Keratinocyte (primary cell): ENCODE results near the gene MRPS18B. TPM values are rescaled to one million over a fixed set of nuclear protein-coding genes. Genes with fewer than 3 reads are reported as not detected.

Source experiments
- DNase-seq: peaks from one replicate; pipeline ENCODE4 v3.0.0-alpha.2; 2011; ENCODE audit warnings: low read depth, missing footprints, low spot score
- FAIRE-seq: peaks from 2 replicates; lab custom pipeline; 2011; peaks lifted over from hg19 to GRCh38; lab: Jason Lieb, UNC
- H2AFZ ChIP-seq: 2 replicates; pipeline ENCODE4 v1.6.0; 2012; ENCODE audit warnings: low read length, control low read depth, inconsistent platforms; ENCODE audit not compliant: control insufficient read depth
- H3K27ac ChIP-seq: 2 replicates; pipeline ENCODE4 v1.5.1; 2011; ENCODE audit warnings: low read length; ENCODE audit not compliant: control insufficient read depth, insufficient read depth
- H3K27me3 ChIP-seq: 3 replicates; pipeline ENCODE4 v1.6.0; 2011; ENCODE audit warnings: low read length; ENCODE audit not compliant: control insufficient read depth, insufficient read depth; ENCODE audit errors: extremely low read depth
- H3K36me3 ChIP-seq, 2 experiments: 2 replicates in 1 of 2; 3 replicates in 1 of 2; pipeline ENCODE4 v1.5.1; 2011; ENCODE audit warnings: low read length in 2 of 2, mild to moderate bottlenecking in 1 of 2; ENCODE audit not compliant: control insufficient read depth in 2 of 2, insufficient read depth in 2 of 2; ENCODE audit errors: extremely low read depth in 1 of 2
- H3K4me1 ChIP-seq: 3 replicates; pipeline ENCODE4 v1.5.1; 2011; ENCODE audit warnings: low read length; ENCODE audit not compliant: control insufficient read depth, insufficient read depth; ENCODE audit errors: extremely low read depth
- H3K4me2 ChIP-seq: 3 replicates; pipeline ENCODE4 v1.6.0; 2011; ENCODE audit warnings: low read depth, low read length; ENCODE audit not compliant: control insufficient read depth, insufficient read depth; ENCODE audit errors: extremely low read depth
- H3K4me3 ChIP-seq, 3 experiments: fragments of 200-600 bp in 1 of 3; sonication (generic) in 1 of 3; 2 replicates in 2 of 3; 3 replicates in 1 of 3; pipeline ENCODE4 v1.5.1; 2011 to 2016; ENCODE audit warnings: low read length in 3 of 3, mild to moderate bottlenecking in 3 of 3, control low read depth in 2 of 3, inconsistent platforms in 1 of 3, low read depth in 1 of 3, mixed read lengths in 1 of 3, mixed run types in 1 of 3, moderate library complexity in 1 of 3; ENCODE audit not compliant: control insufficient read depth in 2 of 3, insufficient read depth in 2 of 3; ENCODE audit errors: extremely low read depth in 1 of 3
- H3K79me2 ChIP-seq: 2 replicates; pipeline ENCODE4 v1.6.0; 2012; ENCODE audit warnings: low read length; ENCODE audit not compliant: control insufficient read depth, insufficient read depth
- H3K9ac ChIP-seq: 3 replicates; pipeline ENCODE4 v1.6.0; 2011; ENCODE audit warnings: low read length; ENCODE audit not compliant: control insufficient read depth, insufficient read depth; ENCODE audit errors: extremely low read depth
- H3K9me1 ChIP-seq: 3 replicates; pipeline ENCODE4 v1.6.0; 2011; ENCODE audit warnings: low read length; ENCODE audit not compliant: control insufficient read depth, insufficient read depth; ENCODE audit errors: extremely low read depth
- H3K9me3 ChIP-seq: 2 replicates; pipeline ENCODE4 v1.5.1; 2012; ENCODE audit warnings: low read depth, low read length; ENCODE audit not compliant: control insufficient read depth
- H4K20me1 ChIP-seq: 3 replicates; pipeline ENCODE4 v1.6.0; 2011; ENCODE audit warnings: low read length; ENCODE audit not compliant: control insufficient read depth, insufficient read depth; ENCODE audit errors: extremely low read depth
- EZH2 ChIP-seq: IDR thresholded peaks from one replicate; pipeline ENCODE4 v1.6.1; 2012; ENCODE audit warnings: inconsistent platforms, mild to moderate bottlenecking, low read length, moderate library complexity
- dilution Hi-C: fragments of 300-500 bp; cut with MboI; formaldehyde crosslinking; loops from one replicate; pipeline ENCODE4 v1.7.0; 2020; ENCODE audit warnings: low sequenced_read_pairs; ENCODE audit not compliant: extremely low pct_ligation_motif_present
- polyA plus RNA-seq, 5 experiments: library from polyadenylated mRNA; depleted of rRNA in 3 of 5; stranded (reverse) in 3 of 5; stranded (forward) in 1 of 5; unstranded in 1 of 5; fragments of >200 nt; gene quantifications; 1 replicate in 1 of 5; 2 replicates in 3 of 5; 3 replicates in 1 of 5; pipeline versions ENCODE4 v1.2.1 to v1.2.3, GENCODE V29; 2011 to 2012; ENCODE audit warnings: missing spikeins in 2 of 5, low read depth in 1 of 5, low replicate concordance in 1 of 5
- TF ChIP-seq, protein P1 (sequence below), 3 experiments: IDR thresholded peaks in 1 of 3; conservative IDR thresholded peaks in 1 of 3; optimal IDR thresholded peaks in 1 of 3; 2 replicates in 2 of 3; 3 replicates in 1 of 3; pipeline versions ENCODE3 to v1.5.1; 2011; ENCODE audit warnings: low read length in 3 of 3, mild to moderate bottlenecking in 3 of 3, moderate library complexity in 2 of 3, control low read depth in 1 of 3, inconsistent platforms in 1 of 3; ENCODE audit not compliant: insufficient read depth in 2 of 3; ENCODE audit errors: extremely low read depth in 1 of 3

Gene MRPS18B
- polyA plus RNA-seq, 1 donor (not counting 4 experiments of a cell fraction or from before 2014, with no cell fraction given), result 55.0 TPM

DNA sequence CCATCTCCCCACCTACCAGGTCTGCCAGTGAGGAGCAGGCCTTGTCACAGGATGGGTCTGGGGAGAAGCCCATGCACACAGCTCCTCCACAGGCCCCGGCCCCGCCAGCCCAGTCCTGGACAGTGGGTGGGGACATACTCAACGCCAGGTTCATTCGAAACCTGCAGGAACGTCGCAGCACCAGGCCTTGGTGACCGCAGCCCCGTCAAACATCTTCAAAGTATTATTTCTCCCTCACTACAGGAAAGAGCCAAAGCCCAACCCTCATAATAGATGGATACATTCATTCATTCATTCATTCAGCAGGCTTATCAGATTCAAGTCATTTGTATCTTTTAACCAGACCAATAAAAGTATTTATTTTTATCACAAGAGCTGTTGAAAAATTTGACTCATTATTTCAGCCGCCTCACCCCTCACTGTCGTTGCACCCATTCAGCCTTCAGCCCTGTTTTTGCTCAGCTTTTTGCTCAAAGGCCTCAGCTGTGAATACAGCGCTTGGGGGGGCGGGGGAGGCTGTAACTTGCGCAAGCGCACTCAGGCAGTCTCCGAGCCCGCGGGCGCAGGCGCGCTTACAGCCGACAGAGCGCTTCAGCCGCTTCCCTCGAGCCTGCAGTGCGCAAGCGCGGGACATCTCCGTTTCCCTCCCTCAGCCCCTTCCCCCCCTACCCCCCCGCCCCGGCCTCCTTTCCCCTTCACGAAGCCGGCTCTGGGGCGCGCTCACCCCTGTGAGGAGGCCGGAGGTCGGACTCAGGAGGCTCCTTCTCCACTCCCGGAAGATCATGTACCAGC, 29.0 kb downstream of the MRPS18B start, which contains the start of gene C6orf136:
Gene C6orf136 (plus strand): TSS at position 684 of the 792 bp plus-strand sequence. CDS start 99 bp downstream, at position 783.
- Histone ChIP-seq H3K4me3 (peak within 1 kb of the TSS; percentile 85 to 99 (median 90)), H3K79me2 (peaks cover 21% of the 10 kb centered on the region), H3K9ac (peak within 1 kb of the TSS; percentile 87), H2AFZ (peak within 1 kb of the TSS; percentile 90), H3K36me3 (peaks cover 8 to 14% of the 10 kb centered on the region in 2 experiments), H4K20me1 (no peaks in the 10 kb centered on the region), H3K4me2 (peak within 1 kb of the TSS; percentile 96), H3K9me1 (peaks cover 2% of the 10 kb centered on the region), H3K27ac (peak within 1 kb of the TSS; percentile 70), H3K4me1 (peaks cover 12% of the 10 kb centered on the region), H3K9me3 (no peaks in the 10 kb centered on the region), H3K27me3 (no peaks in the 10 kb centered on the region)
- DNase-seq (peak; percentile 58), FAIRE-seq (no peak)
- dilution Hi-C loops, result no loop called here
- TF ChIP-seq, protein P1, sequence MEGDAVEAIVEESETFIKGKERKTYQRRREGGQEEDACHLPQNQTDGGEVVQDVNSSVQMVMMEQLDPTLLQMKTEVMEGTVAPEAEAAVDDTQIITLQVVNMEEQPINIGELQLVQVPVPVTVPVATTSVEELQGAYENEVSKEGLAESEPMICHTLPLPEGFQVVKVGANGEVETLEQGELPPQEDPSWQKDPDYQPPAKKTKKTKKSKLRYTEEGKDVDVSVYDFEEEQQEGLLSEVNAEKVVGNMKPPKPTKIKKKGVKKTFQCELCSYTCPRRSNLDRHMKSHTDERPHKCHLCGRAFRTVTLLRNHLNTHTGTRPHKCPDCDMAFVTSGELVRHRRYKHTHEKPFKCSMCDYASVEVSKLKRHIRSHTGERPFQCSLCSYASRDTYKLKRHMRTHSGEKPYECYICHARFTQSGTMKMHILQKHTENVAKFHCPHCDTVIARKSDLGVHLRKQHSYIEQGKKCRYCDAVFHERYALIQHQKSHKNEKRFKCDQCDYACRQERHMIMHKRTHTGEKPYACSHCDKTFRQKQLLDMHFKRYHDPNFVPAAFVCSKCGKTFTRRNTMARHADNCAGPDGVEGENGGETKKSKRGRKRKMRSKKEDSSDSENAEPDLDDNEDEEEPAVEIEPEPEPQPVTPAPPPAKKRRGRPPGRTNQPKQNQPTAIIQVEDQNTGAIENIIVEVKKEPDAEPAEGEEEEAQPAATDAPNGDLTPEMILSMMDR (optimal IDR thresholded peaks at IDR 0.05 in 1 of 3, IDR thresholded peaks at IDR 0.05 in 1 of 3, conservative IDR thresholded peaks at IDR 0.05 in 1 of 3; ENCODE audit: extremely low read depth in 1 of 3, insufficient read depth in 2 of 3, low read length in 3 of 3), result no peak
- no peak for TF ChIP-seq EZH2

DNA sequence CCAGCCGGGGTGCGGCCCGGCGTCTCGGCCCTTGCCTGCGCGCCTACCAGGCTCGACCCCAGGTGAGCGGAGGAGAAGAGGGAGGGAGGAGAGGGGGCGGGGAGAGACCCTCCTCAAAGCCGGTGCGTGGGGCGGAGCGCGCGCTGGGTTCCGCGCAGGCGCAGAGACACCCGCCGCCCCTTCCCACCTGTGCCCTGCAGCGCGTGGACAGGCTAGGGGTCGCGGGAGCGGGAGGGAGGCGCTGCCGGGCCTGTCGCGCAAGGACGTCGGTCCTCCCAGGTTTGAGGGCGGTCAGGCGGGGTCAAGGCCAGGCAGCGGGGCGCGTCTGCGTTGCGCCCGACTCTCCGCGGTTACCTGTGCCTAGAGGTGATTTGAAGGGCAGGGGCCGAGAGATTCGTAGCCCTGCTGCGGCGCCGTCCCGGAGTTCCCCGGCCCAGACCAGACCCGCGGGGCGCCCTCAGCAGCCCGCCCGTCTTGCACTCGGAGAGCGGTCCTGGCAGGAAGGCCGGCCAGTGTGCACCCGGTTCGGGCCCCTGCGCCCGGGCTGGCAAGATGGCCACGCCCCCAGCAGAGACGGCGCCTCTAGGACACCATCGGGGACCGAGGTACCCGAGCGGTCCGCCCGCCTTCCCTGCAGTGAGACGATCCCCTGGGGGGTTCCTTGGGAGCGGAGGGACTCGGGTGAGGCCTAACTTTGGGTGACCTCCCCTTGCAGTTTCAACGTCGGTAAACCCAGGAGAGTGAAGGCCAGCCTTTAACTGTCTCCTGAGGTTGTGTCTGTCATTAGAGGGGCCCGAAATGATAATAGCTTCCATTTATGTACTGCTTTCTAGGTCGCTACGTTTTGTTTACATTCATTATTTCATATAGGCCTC, 29.8 kb downstream of the MRPS18B start:
- dilution Hi-C loops, result no loop called here
- no peak for FAIRE-seq
- peak overlapping the region; percentile 90 for H2AFZ ChIP-seq

More for the DNA sequence above, 29.8 kb downstream of the MRPS18B start:
- H3K36me3 ChIP-seq, result peaks cover 6 to 12% of the 10 kb centered on the region in 2 experiments
- H3K4me1 ChIP-seq, result peaks cover 12% of the 10 kb centered on the region
- peak overlapping the region; percentile 85 to 99 (median 90) for H3K4me3 ChIP-seq
- H3K4me2 ChIP-seq, result peak overlapping the region; percentile 96
- H3K27ac ChIP-seq, result peak overlapping the region; percentile 70
- peaks cover 2% of the 10 kb centered on the region for H3K9me1 ChIP-seq
- no peak for TF ChIP-seq EZH2
- TF ChIP-seq, protein P1 (optimal IDR thresholded peaks at IDR 0.05 in 1 of 3, IDR thresholded peaks at IDR 0.05 in 1 of 3, conservative IDR thresholded peaks at IDR 0.05 in 1 of 3; ENCODE audit: extremely low read depth in 1 of 3, insufficient read depth in 2 of 3, low read length in 3 of 3), result no peak
- no peak for DNase-seq
- H3K9me3 ChIP-seq, result no peaks in the 10 kb centered on the region
- H3K27me3 ChIP-seq, result no peaks in the 10 kb centered on the region
- H4K20me1 ChIP-seq, result no peaks in the 10 kb centered on the region
- H3K9ac ChIP-seq, result peak overlapping the region; percentile 87
- peaks cover 21% of the 10 kb centered on the region for H3K79me2 ChIP-seq
